GM06990 (cell line): ENCODE data around the gene ARHGAP4.

Experiments used
- DNase-seq: peaks from one replicate; pipeline ENCODE4 v3.0.0-alpha.2; 2011; ENCODE audit not compliant: insufficient read length; ENCODE audit errors: extremely low read depth
- H3K27me3 ChIP-seq: replicated peaks from 2 replicates; pipeline ENCODE4 v1.6.0; 2011; ENCODE audit warnings: low read length; ENCODE audit not compliant: control insufficient read depth, insufficient read depth
- H3K36me3 ChIP-seq: 2 replicates; pipeline ENCODE4 v1.5.1; 2011; ENCODE audit warnings: low read length; ENCODE audit not compliant: control insufficient read depth, insufficient read depth
- H3K4me3 ChIP-seq: replicated peaks from 2 replicates; pipeline ENCODE4 v1.5.1; 2011; ENCODE audit warnings: low read depth, mild to moderate bottlenecking, control low read depth, low read length
- CTCF ChIP-seq: IDR thresholded peaks from 2 replicates; pipeline ENCODE4 v1.5.1; 2011; ENCODE audit warnings: low read length, control low read depth, mild to moderate bottlenecking, inconsistent platforms; ENCODE audit not compliant: insufficient read depth, poor library complexity, severe bottlenecking

The ARHGAP4 gene

GRCh38 chrX:153867671-153868070, 58.4 kb downstream of the ARHGAP4 start:
- no peak for DNase-seq
- H3K36me3 ChIP-seq: no peaks in the 10 kb centered on the region
- TF ChIP-seq CTCF: no peak
- no peak overlapping the region for H3K4me3 ChIP-seq
- no peaks in the 10 kb centered on the region; the same call in 1 of the 2 replicates for H3K27me3 ChIP-seq

GRCh38 chrX:153867139-153867538, 58.9 kb downstream of the ARHGAP4 start:
- no peaks in the 10 kb centered on the region; the same call in 1 of the 2 replicates for H3K27me3 ChIP-seq
- no peaks in the 10 kb centered on the region for H3K36me3 ChIP-seq
- H3K4me3 ChIP-seq: no peak overlapping the region
- no peak for TF ChIP-seq CTCF
- DNase-seq: no peak

- no peaks in the 10 kb centered on the region; the same call in 1 of the 2 replicates for H3K27me3 ChIP-seq
These were observed 59.6 kb downstream of the ARHGAP4 start for GRCh38 chrX:153866302-153867019.

GRCh38 chrX:153865685-153866084, 60.4 kb downstream of the ARHGAP4 start:
- no peaks in the 10 kb centered on the region for H3K36me3 ChIP-seq
- H3K4me3 ChIP-seq: no peak overlapping the region
- H3K27me3 ChIP-seq: no peaks in the 10 kb centered on the region; the same call in none of the 2 replicates
- no peak for DNase-seq
- no peak for TF ChIP-seq CTCF

More at GRCh38 chrX:153866302-153867019, 59.6 kb downstream of the ARHGAP4 start:
- TF ChIP-seq CTCF: no peak
- H3K4me3 ChIP-seq: no peak overlapping the region
- no peaks in the 10 kb centered on the region for H3K36me3 ChIP-seq
- DNase-seq: no peak

- Histone ChIP-seq H3K36me3 (no peaks in the 10 kb centered on the region), H3K4me3 (no peak overlapping the region), H3K27me3 (no peaks in the 10 kb centered on the region; the same call in none of the 2 replicates)
- no peak for DNase-seq
- TF ChIP-seq CTCF: no peak
These were observed 60.8 kb downstream of the ARHGAP4 start for GRCh38 chrX:153865321-153865580.
